COLO829 (cell line): ENCODE measurements around the gene PRKAR1B.

ENCODE experiments used
- DNase-seq: peaks from one replicate; pipeline ENCODE4 v3.0.0; 2012; ENCODE audit warnings: low spot score

PRKAR1B gene

DNA sequence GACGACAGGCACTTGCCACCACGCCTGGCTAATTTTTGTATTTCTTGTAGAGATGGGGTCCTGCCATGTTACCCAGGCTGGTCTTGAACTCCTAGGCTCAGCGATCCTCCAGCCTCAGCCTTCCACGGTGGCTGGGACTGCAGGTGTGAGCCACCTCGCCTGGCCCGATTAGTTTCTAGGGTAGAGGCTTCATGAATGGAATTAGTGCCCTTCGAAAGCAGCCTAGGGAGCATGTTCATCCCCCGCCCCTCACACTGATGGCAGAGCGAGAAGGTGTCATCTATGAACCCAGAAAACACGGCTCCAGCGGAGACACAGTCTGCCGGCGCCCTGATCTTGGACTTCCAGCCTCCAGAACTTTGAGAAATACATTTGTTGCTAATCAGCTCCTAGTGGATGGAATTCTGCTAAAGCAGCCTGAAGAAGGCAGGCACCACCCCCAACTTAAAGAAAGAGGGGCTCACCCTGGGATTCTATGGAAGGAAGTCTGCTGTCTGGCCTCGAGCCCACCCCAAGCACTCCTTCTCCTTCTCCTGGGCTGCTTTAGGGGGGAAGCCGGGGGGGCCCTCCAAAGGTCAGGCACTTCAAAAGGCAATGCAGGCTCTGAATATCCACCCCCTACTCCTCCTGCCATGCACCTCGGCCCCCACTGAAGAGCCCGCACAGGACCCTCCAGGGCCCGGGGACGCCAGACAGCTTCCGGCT, 217.5 kb downstream of the PRKAR1B start:
- no peak for DNase-seq

DNA sequence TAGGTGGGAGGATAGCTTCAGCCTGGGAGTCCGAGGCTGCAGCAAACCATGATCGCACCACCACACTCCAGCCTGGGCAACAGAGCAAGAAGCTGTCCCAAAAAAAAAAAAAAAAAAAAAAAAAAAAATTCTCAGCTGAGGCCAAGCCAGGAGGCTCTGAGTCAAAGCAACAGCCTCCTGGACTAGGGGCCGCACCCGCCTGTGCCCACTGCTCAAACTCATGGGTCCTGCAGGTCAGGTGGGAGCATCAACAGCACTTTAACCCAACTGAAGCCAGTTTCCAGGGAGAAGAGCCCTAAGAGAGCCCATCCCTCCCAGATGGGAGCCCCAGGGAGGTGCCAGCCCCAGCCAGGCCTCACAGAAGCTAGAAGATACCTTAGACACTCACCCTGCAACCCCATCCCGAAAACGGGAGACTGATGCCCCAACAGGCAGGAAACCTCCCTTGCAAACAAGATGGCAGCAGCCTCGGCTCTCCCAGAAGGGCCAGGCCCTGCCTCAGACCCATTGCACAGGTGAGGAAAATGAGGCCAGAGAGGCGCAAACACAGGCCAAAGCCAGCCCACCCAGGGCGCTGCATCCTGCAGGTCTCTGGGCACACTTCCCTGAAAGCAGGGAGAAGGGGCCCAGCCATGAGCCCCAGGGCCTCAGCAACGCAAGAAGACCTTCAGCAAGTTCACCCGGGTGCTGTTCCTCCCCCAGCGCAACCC, 218.5 kb downstream of the PRKAR1B start:
- no peak for DNase-seq

DNA sequence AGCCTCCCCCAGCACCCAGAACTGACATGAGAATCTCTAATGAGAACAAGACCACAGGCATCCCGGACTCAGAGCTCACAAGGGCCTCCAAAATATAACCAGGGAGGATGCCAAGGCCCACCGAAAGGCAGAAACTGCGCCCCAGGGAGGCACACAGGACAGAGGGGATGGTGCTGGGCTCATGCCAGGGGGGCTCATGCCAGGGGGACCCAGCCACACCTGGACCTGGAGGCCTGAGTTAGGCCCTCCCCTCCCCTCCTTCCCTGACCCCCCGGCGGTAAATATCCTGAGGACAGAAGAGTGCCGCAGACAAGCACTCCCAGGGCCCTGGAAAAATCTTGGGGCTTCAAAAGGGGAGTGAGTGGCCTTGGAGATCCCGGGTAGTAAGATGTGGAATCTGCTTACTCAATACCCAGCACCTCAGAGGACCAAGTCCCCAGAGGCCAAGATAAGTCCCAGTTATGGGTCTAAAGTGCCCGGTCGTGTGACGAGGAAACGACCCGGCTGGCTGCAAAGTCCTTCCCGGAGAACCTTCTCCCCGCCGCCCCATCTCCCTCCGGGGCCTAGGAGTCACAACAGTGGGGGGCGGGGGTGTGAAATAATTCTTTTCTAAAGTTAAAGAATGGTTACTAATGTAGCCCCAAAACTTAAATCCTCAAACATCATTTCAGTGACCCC, 219.3 kb downstream of the PRKAR1B start:
- no peak for DNase-seq

DNA sequence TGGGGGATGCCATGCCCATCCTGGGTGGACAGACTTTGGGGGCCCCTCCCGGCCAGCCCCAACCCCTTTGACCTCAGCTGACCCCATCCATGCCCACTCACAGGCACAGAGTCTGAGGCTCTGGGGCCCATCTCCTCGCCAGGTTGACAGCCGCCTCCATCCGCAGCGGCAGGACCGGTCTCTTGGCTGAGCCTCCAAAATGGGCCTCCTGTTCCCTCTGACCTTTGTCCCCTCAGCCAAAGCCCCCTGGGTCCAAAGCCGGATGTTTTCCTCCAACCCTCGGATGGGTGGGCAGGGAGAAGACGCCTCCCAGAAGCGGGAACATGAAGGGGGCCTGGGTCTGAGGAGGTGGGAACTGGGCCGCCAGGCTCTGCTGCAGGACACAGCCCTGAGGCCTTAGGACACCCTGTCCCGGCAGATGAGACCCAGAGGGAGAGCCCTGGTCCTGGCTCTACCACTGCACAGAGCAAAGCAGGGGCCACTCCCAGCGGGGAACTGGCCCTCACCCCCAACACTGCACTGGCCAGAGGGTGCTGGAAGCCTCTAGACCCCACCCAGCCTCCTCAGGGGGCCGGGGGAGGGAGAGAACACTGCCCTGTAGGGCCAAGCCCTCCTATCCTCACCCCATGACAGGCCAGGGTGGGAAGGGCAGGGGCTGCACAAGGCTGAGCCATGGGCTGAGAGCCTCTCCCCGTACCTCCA, 220.0 kb downstream of the PRKAR1B start:
- no peak for DNase-seq

DNA sequence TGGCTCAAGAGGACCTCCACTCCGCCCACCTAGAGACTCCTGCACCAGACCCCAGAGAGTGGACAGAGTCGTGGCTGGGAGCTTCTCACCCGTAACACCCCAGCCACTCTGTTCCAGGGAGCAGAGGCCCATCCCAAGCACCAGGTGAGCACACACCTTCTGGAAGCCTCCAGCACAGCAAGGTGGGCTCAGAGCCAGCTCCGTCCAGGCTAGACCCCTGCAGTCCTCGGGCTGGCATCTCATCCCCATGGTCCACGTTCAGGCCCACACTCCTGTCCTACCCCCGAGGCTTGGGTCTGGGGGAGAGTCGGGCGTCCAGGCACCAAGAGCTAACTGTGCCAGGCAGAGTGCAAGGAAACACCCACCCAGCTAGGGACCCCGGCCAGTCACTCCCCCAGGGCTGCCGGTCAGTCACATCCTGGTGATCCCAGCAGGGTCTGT, 220.7 kb downstream of the PRKAR1B start:
- DNase-seq = no peak

DNA sequence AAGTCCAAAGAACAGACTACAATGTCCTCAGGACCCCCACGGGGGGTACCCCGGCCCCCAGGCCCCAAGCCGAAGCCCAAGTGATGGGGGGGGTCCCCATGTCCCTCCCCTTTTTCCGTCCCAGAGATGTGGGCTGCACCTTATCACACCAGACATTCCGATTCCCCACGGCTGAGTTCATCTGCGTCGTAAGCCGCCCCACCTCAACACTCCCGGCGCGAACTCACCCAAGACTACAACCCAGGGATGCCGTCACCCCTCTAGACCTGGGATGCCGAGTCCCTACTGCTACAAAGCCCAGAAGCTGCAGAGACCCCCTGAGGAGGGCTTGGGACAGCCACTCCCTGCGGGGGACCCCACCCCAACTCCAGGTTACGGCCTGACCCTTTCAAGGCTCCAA, 221.9 kb downstream of the PRKAR1B start:
- no peak for DNase-seq

DNA sequence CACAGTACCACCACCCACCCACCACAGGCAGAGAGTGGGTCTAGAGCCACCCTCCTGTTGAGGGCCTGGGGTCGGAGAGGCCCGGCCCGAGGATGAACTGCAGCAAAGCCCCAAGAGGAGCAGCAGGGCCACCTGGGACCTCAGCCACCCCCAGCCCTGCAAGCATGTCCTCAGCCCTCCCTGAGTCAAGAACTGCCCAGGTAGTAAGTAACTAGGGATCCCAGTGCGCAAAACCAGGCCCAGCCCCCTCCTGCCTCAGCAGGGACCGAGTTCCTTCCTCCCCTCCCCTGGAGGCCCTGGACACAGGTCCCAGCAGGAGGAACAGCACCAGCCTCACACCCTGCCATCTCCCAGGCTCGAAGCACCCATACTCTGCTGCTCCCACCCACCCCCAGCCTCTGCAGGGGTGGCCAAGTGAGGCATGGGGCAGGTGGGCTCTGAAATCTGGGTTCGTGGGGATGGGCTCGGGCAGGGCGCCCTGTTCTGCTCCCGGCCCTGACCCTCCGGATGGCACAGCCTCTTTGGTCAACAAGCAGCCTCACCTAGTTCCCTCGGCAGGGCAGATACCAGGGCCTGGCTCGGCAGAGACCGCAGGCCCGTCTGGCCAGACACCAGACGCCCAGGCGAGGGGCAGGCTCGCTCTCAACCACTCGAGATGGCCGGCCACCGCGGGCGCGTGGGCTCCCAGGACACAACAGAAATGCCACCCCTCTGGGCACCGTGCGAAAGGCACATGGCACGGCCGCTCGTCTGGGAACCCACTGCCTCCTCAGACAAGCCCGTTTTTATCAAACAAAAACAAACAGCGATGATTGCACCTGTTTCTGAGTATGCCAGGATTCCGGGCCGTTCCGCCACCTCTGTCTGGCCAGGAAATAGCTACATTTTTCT, 222.6 kb downstream of the PRKAR1B start:
- DNase-seq = no peak

DNA sequence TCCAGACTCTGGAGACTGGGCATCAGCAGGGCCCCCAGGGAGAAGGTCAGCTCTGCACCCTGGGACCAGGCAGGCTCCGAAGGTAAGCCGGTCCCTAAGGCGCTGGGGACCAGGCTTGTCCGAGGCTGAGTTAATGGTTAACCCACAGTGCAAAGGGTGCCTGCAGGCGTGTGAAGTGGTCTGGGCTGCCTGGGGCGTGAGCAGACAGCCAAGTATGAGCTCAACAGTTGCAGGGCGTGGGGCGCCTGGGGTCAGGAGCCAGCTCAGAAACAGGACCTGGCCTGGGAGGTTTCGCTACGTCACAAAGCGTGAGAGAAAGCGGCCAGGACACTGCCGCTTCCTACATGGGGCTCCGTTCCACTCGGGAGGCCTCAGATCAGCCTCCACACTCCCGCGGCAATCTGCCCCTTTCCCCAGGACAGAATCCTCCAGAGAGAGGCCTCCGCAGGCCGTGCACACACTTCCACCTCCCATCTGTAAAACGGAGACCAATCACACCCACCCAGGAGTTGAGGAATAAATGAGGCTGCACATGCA, 223.4 kb downstream of the PRKAR1B start:
- no peak for DNase-seq

DNA sequence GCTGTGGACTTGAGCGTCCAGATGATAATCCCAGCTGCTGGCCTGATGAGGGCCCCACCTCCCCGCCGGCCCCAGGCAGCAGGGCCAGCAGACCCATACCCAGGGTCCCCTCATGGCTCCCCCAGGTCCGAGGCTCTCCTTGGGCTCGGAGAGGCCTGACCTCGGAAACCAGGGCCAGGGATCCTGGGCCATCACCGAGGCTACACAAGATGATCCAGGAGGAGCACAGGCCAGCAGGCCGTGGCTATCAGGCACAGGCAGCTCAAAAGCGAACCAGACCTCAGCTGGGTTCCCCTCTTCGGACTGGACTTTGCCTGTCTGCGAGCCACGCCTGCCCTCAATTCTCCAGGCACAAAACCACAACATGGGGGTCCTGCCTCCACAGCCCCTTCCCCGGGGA, 224.8 kb downstream of the PRKAR1B start:
- DNase-seq = no peak

DNA sequence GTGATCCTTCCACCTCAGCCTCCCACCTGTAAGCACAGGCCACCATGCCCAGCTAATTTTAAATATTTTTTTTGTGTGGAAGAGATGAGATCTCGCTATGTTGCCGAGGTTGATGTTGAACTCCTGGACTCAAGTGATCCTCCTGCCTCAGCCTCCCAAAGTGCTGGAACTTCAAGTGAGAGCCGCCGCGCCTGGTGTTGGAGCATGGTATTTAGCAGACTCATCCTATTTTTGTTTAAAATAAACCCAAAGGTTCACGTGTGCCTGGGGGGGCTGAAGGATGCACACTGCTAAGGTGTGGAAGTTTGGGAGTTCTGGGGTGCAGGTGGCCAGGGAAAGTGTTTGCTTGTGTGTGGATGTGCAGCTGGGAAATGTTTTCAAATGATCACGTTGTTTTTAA, 225.6 kb downstream of the PRKAR1B start:
- no peak for DNase-seq

DNA sequence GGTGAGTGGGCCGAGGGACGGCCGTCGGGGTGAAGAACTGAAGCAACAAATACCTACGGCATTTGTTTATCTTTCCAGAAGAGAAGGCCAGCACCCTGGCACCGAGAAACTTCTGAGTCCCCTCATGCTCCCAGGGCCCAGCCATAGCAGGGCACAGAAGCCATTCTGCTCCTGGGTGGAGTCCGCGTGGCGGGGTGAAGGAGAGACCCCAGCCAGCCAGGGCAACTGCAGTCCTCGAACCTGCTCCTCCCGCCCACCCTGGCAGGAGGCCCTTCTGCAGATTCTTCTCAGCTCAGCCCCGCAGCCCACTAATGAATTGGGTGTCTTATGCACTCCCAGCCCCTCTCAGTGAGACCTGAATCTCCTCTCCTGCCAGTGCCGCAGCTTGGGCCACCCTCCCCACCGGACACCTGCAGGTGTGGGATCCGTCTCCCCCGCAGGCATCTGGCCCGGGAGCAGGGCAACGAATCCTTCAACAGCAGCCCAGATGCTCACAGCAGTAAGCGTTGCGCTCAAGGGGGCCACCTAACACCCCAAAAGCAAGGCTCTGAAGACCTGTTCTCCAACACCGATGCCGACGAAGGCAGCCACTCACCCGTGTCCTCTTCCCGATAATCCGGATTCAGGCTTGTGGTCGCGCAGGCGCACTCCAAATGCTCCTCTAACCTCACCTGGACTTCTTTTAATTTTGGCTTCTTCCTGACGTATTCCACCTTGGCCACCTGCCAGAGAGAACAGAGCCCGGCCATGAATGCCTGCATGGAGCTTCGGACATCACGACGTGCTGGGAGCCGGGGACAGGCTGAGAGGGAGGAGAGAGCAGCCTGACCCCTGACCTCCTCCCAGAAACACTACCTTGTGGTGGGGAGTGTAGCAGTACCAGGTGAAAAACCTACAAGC, 226.3 kb downstream of the PRKAR1B start:
- no peak for DNase-seq

DNA sequence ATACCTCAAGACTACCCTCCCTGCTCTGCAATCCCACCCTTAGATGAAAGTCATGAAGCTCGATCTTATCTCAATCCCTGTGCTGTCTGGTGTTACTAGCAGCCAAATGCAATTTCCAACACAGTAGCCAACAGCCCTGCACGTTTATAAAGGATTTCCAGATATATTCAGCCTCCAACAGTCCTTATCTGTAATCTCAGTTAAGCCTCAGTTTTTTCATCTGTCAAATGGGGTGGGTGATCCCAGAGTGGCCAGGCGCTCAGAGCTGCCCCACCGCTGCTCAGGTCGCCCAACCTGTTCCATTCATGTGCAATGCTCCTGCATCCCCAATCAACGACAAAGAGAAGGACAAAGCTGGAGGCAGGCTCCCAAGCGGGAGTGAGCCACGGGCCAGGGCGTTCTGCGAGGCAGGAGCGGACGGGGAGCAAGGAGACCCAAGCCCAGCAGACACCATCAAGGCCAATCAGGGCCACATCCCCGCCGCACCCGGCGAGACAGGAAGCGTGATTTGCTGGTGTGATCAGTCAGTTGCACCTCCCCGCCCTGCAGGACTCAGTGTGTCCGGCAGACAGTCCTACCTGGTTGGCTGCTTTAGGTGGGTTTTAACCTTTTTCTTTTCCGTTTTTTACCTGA, 227.1 kb downstream of the PRKAR1B start:
- DNase-seq = no peak
